Measurements from ENCODE around the gene ANK3.

DNA sequence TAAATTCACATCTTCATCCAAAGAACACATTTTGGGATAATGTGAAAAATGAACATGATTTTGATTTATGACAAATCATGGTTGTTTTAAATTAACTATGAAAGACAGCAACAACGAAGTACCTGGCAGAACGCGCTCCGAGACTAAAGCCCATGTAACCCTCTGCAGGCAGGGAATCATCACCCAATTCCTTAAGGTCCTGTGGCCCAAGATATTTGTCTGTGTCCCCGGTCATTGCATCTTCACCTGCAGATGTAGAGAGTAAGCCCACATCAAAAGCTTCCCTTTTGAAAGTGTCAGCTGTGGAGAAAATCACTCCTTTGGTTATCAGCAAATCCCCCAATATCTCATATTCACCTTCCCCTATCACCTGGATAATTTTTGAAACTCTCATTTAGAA is 250.8 kb downstream of the ANK3 start:
- TF ChIP-seq, protein P1, sequence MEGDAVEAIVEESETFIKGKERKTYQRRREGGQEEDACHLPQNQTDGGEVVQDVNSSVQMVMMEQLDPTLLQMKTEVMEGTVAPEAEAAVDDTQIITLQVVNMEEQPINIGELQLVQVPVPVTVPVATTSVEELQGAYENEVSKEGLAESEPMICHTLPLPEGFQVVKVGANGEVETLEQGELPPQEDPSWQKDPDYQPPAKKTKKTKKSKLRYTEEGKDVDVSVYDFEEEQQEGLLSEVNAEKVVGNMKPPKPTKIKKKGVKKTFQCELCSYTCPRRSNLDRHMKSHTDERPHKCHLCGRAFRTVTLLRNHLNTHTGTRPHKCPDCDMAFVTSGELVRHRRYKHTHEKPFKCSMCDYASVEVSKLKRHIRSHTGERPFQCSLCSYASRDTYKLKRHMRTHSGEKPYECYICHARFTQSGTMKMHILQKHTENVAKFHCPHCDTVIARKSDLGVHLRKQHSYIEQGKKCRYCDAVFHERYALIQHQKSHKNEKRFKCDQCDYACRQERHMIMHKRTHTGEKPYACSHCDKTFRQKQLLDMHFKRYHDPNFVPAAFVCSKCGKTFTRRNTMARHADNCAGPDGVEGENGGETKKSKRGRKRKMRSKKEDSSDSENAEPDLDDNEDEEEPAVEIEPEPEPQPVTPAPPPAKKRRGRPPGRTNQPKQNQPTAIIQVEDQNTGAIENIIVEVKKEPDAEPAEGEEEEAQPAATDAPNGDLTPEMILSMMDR (conservative IDR thresholded peaks at IDR 0.05 in 1 of 2, IDR thresholded peaks at IDR 0.05 in 1 of 2; ENCODE audit: low read depth in 1 of 2, low read length in 2 of 2) = no peak
- no peak for TF ChIP-seq EZH2 (IDR thresholded peaks at IDR 0.05; ENCODE audit: low read length, missing control alignments)

All from fibroblast of lung (primary cell).